Measurements from ENCODE around the gene CMYA5. TPM values are rescaled to one million over a fixed set of nuclear protein-coding genes. Genes with fewer than 3 reads are reported as not detected.
"Not testable (repeated sequence)": the region's sequence is repeated elsewhere in the genome, so short reads cannot be mapped to it uniquely, and the experiment has no call there.

CMYA5 gene
- total and polyA plus RNA-seq, 5 donors from 2014 or later: 0.05 to 0.10 TPM; not detected in 3

- Mint-ChIP-seq H3K9me3 (no peaks in the 10 kb centered on the region), H3K27me3 (peaks cover 28% of the 10 kb centered on the region), H3K4me3 (no peak overlapping the region), H3K4me1 (peaks cover 0 to 2% (median 0%) of the 10 kb centered on the region in 4 donors), H3K27ac (no peak overlapping the region), H3K36me3 (no peaks in the 10 kb centered on the region)
- Histone ChIP-seq H3K4me3 (ENCODE audit: low read depth, low read length) (no peak overlapping the region), H3K4me1 (ENCODE audit: control insufficient read depth, insufficient read depth, low read length, poor library complexity, severe bottlenecking) (no peaks in the 10 kb centered on the region), H3K9me3 (ENCODE audit: control insufficient read depth in 2 of 2, low read length in 2 of 2) (no peaks in the 10 kb centered on the region), H3K36me3 (ENCODE audit: control insufficient read depth, insufficient read depth, low read length) (no peaks in the 10 kb centered on the region), H3K27me3 (ENCODE audit: control insufficient read depth, insufficient read depth, low read length) (peaks cover 11% of the 10 kb centered on the region), H3K27ac (ENCODE audit: insufficient read depth, low read length, poor library complexity, severe bottlenecking) (no peak overlapping the region)
- ATAC-seq (ENCODE audit: low read depth in 2 of 2) (no peak), DNase-seq (no peak)
Observed at GRCh38 chr5:79753877-79754645, 64.4 kb downstream of the CMYA5 start.

DNA sequence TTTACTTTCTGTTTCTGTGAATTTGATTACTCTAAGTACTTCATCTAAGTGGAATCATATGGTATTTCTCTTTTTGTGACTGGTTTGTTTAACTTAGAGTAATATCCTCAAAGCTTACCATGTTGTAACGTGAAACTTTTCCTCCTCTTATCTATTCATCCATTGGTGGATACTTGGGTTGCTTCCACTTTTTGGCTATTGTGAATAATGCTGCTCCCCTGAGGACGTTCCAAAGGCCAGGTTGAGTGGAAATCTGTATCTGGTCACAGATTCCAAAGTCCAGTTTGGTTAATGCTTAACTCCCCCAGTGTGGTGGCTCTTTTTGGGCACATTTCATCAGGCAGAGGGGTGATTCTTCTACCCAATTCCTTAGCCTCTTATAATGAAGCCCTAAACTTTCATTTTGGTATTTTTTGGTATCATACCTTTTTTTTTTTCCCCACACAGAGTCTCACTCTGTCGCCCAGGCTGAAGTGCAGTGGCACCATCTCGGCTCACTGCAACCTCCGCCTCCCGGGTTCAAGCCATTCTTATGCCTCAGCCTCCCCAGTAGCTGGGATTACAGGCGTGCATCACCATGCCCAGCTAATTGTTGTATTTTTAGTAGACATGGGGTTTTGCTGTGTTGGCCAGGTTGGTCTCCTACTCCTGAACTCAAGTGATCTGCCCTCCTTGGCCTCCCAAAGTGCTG lies 65.4 kb downstream of the CMYA5 start:
- H3K27me3 Mint-ChIP-seq: peaks cover 28% of the 10 kb centered on the region

DNA sequence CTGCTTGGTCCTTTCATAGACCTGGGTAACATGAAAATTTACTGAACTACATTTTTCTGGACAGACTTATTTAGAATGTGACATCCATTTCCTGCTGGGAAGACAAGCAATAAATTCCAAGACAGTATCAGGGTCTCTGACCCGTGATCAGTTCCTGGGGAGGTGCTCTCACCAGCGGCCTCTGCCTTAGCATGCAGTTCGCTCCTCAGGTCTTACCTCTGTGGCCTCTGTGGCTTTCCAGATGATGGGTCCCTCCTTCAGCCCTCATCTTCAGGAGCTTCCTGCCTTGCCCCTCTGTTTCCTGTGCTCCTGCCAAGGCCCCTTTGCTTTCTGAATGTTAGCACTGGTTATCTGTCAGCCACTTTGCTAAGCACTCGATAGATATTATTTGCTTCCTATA lies 66.4 kb downstream of the CMYA5 start:
- H3K9me3 Mint-ChIP-seq: no peaks in the 10 kb centered on the region
- H3K36me3 Mint-ChIP-seq: no peaks in the 10 kb centered on the region
- H3K4me1 Mint-ChIP-seq: peaks cover 0 to 2% (median 0%) of the 10 kb centered on the region in 4 donors
- H3K36me3 ChIP-seq (ENCODE audit: control insufficient read depth, insufficient read depth, low read length): no peaks in the 10 kb centered on the region
- H3K4me3 Mint-ChIP-seq: no peak overlapping the region
- H3K27me3 Mint-ChIP-seq: peaks cover 26% of the 10 kb centered on the region
- H3K4me1 ChIP-seq (ENCODE audit: control insufficient read depth, insufficient read depth, low read length, poor library complexity, severe bottlenecking): no peaks in the 10 kb centered on the region
- H3K4me3 ChIP-seq (ENCODE audit: low read depth, low read length): no peak overlapping the region
- H3K27ac Mint-ChIP-seq: no peak overlapping the region
- peaks cover 7% of the 10 kb centered on the region for H3K27me3 ChIP-seq (ENCODE audit: control insufficient read depth, insufficient read depth, low read length)
- DNase-seq (no peak), ATAC-seq (ENCODE audit: low read depth in 2 of 2) (no peak)
- no peak overlapping the region for H3K27ac ChIP-seq (ENCODE audit: insufficient read depth, low read length, poor library complexity, severe bottlenecking)
- no peaks in the 10 kb centered on the region for H3K9me3 ChIP-seq (ENCODE audit: control insufficient read depth in 2 of 2, low read length in 2 of 2)

More for the DNA sequence above, 65.4 kb downstream of the CMYA5 start:
- H3K4me1 ChIP-seq (ENCODE audit: control insufficient read depth, insufficient read depth, low read length, poor library complexity, severe bottlenecking): no peaks in the 10 kb centered on the region
- H3K27ac Mint-ChIP-seq: no peak overlapping the region
- peaks cover 11% of the 10 kb centered on the region for H3K27me3 ChIP-seq (ENCODE audit: control insufficient read depth, insufficient read depth, low read length)
- no peak overlapping the region for H3K4me3 Mint-ChIP-seq
- no peaks in the 10 kb centered on the region for H3K9me3 Mint-ChIP-seq
- H3K27ac ChIP-seq (ENCODE audit: insufficient read depth, low read length, poor library complexity, severe bottlenecking): no peak overlapping the region
- H3K4me3 ChIP-seq (ENCODE audit: low read depth, low read length): no peak overlapping the region
- no peaks in the 10 kb centered on the region for H3K36me3 Mint-ChIP-seq
- H3K36me3 ChIP-seq (ENCODE audit: control insufficient read depth, insufficient read depth, low read length): no peaks in the 10 kb centered on the region
- no peak for DNase-seq
- no peak for ATAC-seq (ENCODE audit: low read depth in 2 of 2)
- H3K9me3 ChIP-seq (ENCODE audit: control insufficient read depth in 2 of 2, low read length in 2 of 2): no peaks in the 10 kb centered on the region
- peaks cover 0 to 2% (median 0%) of the 10 kb centered on the region in 4 donors for H3K4me1 Mint-ChIP-seq

- H3K36me3 ChIP-seq (ENCODE audit: control insufficient read depth, insufficient read depth, low read length): no peaks in the 10 kb centered on the region
- H3K27ac ChIP-seq (ENCODE audit: insufficient read depth, low read length, poor library complexity, severe bottlenecking): no peak overlapping the region
- peaks cover 0 to 2% (median 0%) of the 10 kb centered on the region in 4 donors for H3K4me1 Mint-ChIP-seq
- H3K4me3 Mint-ChIP-seq: no peak overlapping the region
- H3K4me3 ChIP-seq (ENCODE audit: low read depth, low read length): no peak overlapping the region
- H3K9me3 Mint-ChIP-seq: peaks cover 0 to 6% (median 0%) of the 10 kb centered on the region in 7 donors
- H3K27ac Mint-ChIP-seq: no peak overlapping the region
- no peaks in the 10 kb centered on the region for H3K9me3 ChIP-seq (ENCODE audit: control insufficient read depth in 2 of 2, low read length in 2 of 2)
- ATAC-seq (ENCODE audit: low read depth in 2 of 2) (no peak), DNase-seq (no peak)
- H3K4me1 ChIP-seq (ENCODE audit: control insufficient read depth, insufficient read depth, low read length, poor library complexity, severe bottlenecking): no peaks in the 10 kb centered on the region
- no peaks in the 10 kb centered on the region for H3K27me3 ChIP-seq (ENCODE audit: control insufficient read depth, insufficient read depth, low read length)
- no peaks in the 10 kb centered on the region for H3K36me3 Mint-ChIP-seq
- peaks cover 13% of the 10 kb centered on the region for H3K27me3 Mint-ChIP-seq
Observed at GRCh38 chr5:79759436-79759835, 69.8 kb downstream of the CMYA5 start.

- peaks cover 0 to 6% (median 0%) of the 10 kb centered on the region in 7 donors for H3K9me3 Mint-ChIP-seq
- H3K27me3 ChIP-seq (ENCODE audit: control insufficient read depth, insufficient read depth, low read length): no peaks in the 10 kb centered on the region
- no peak overlapping the region for H3K4me3 ChIP-seq (ENCODE audit: low read depth, low read length)
- H3K27ac Mint-ChIP-seq: no peak overlapping the region
- H3K36me3 ChIP-seq (ENCODE audit: control insufficient read depth, insufficient read depth, low read length): no peaks in the 10 kb centered on the region
- no peaks in the 10 kb centered on the region for H3K9me3 ChIP-seq (ENCODE audit: control insufficient read depth in 2 of 2, low read length in 2 of 2)
- no peaks in the 10 kb centered on the region for H3K36me3 Mint-ChIP-seq
- ATAC-seq (ENCODE audit: low read depth in 2 of 2) (no peak), DNase-seq (no peak)
- peaks cover 9% of the 10 kb centered on the region for H3K27me3 Mint-ChIP-seq
- no peaks in the 10 kb centered on the region for H3K4me1 ChIP-seq (ENCODE audit: control insufficient read depth, insufficient read depth, low read length, poor library complexity, severe bottlenecking)
- H3K4me3 Mint-ChIP-seq: no peak overlapping the region
- H3K4me1 Mint-ChIP-seq: peaks cover 0 to 2% (median 0%) of the 10 kb centered on the region in 4 donors
- H3K27ac ChIP-seq (ENCODE audit: insufficient read depth, low read length, poor library complexity, severe bottlenecking): no peak overlapping the region
Observed at GRCh38 chr5:79759848-79760247, 70.2 kb downstream of the CMYA5 start.

- Histone ChIP-seq H3K36me3 (ENCODE audit: control insufficient read depth, insufficient read depth, low read length) (no peaks in the 10 kb centered on the region), H3K4me3 (ENCODE audit: low read depth, low read length) (no peak overlapping the region), H3K9me3 (ENCODE audit: control insufficient read depth in 2 of 2, low read length in 2 of 2) (no peaks in the 10 kb centered on the region), H3K27ac (ENCODE audit: insufficient read depth, low read length, poor library complexity, severe bottlenecking) (no peak overlapping the region), H3K27me3 (ENCODE audit: control insufficient read depth, insufficient read depth, low read length) (no peaks in the 10 kb centered on the region), H3K4me1 (ENCODE audit: control insufficient read depth, insufficient read depth, low read length, poor library complexity, severe bottlenecking) (no peaks in the 10 kb centered on the region)
- Mint-ChIP-seq H3K9me3 (peaks cover 0 to 9% (median 5%) of the 10 kb centered on the region in 7 donors), H3K27ac (no peak overlapping the region), H3K4me1 (no peaks in the 10 kb centered on the region), H3K27me3 (peaks cover 4% of the 10 kb centered on the region), H3K4me3 (no peak overlapping the region), H3K36me3 (no peaks in the 10 kb centered on the region)
- DNase-seq: no peak
- no peak for ATAC-seq (ENCODE audit: low read depth in 2 of 2)
Observed at GRCh38 chr5:79762929-79763328, 73.3 kb downstream of the CMYA5 start.

- ATAC-seq (ENCODE audit: low read depth in 2 of 2): not testable (repeated sequence)
Observed at GRCh38 chr5:79764147-79764546, 74.5 kb downstream of the CMYA5 start.

More at GRCh38 chr5:79764147-79764546, 74.5 kb downstream of the CMYA5 start:
- not testable (repeated sequence) for H3K4me1 ChIP-seq (ENCODE audit: control insufficient read depth, insufficient read depth, low read length, poor library complexity, severe bottlenecking); H3K27me3 Mint-ChIP-seq; H3K9me3 ChIP-seq (ENCODE audit: control insufficient read depth in 2 of 2, low read length in 2 of 2); H3K4me3 ChIP-seq (ENCODE audit: low read depth, low read length); H3K27ac ChIP-seq (ENCODE audit: insufficient read depth, low read length, poor library complexity, severe bottlenecking); H3K36me3 Mint-ChIP-seq; H3K27ac Mint-ChIP-seq; DNase-seq; H3K27me3 ChIP-seq (ENCODE audit: control insufficient read depth, insufficient read depth, low read length); H3K4me3 Mint-ChIP-seq; H3K36me3 ChIP-seq (ENCODE audit: control insufficient read depth, insufficient read depth, low read length); H3K4me1 Mint-ChIP-seq
- peaks cover 0 to 15% (median 7%) of the 10 kb centered on the region in 7 donors for H3K9me3 Mint-ChIP-seq

Data from CD4-positive, CD25-positive, alpha-beta regulatory T cell (primary cell).